ENCODE results near the gene KNDC1. TPM values are rescaled to one million over a fixed set of nuclear protein-coding genes. Genes with fewer than 3 reads are reported as not detected.

Gene KNDC1
- total and polyA plus RNA-seq, 2 of the 13 experiments (the other 11 are each of a cell fraction or from before 2014, with no cell fraction given): 0.69 TPM; not detected in 1

- DNase-seq (ENCODE audit: low spot score) (no peak), FAIRE-seq (no peak), ATAC-seq (no peak)
- H3K27me3 ChIP-seq (ENCODE audit: control insufficient read depth in 1 of 2, insufficient read depth in 2 of 2, low read length in 2 of 2): peaks cover 0 to 1% of the 10 kb centered on the region in 2 experiments; a peak in 2 of 5 replicates
- H3K27ac ChIP-seq (ENCODE audit: extremely low read length, insufficient read depth, low read length): no peak overlapping the region
- H3K79me2 ChIP-seq (ENCODE audit: insufficient read depth, low read length): no peaks in the 10 kb centered on the region
- H3K9ac ChIP-seq (ENCODE audit: insufficient read depth, low read depth, low read length): no peak overlapping the region
- H2AFZ ChIP-seq (ENCODE audit: low read length): no peak overlapping the region
- in situ Hi-C loops (cut with HindIII; ENCODE audit: extremely low pct_ligation_motif_present, low pct_unique_long_range_greater_than_20kb): no loop called here
- H3K9me3 ChIP-seq (ENCODE audit: low read length): no peaks in the 10 kb centered on the region
- ChIA-PET POLR2A (no interaction called here), CTCF (ENCODE audit: low intra/inter-chr PET ratio, low total read pairs) (no interaction called here)
- H3K4me1 ChIP-seq (ENCODE audit: insufficient read depth, low read length): no peaks in the 10 kb centered on the region
- no TSS peak for BruUV-seq (replicated peaks)
- H3K4me3 ChIP-seq (replicated peaks in 1 of 3; ENCODE audit: insufficient read depth in 1 of 3, low read depth in 2 of 3, low read length in 3 of 3): no peak overlapping the region
- TF ChIP-seq ESRRA (CRISPR knock-in tag; IDR thresholded peaks at IDR 0.05; ENCODE audit: low read depth): no peak
- no peak overlapping the region for H3K4me2 ChIP-seq (ENCODE audit: low read depth, low read length)
- no peaks in the 10 kb centered on the region for H4K20me1 ChIP-seq (ENCODE audit: insufficient read depth, low read length)
- 28% methylated on average over 6 of the region's 14 CpGs for WGBS (ENCODE audit: low lambda C conversion rate)
- H3K36me3 ChIP-seq (replicated peaks in 1 of 2; ENCODE audit: control insufficient read depth in 1 of 2, insufficient read depth in 2 of 2, low read length in 2 of 2): no peaks in the 10 kb centered on the region
- intact Hi-C loops (cut with micrococcal nuclease; ENCODE audit: unreplicated experiment): no loop called here
These were observed 8.6 kb downstream of the KNDC1 start for GRCh38 chr10:133168617-133169031.

- no peak overlapping the region for H3K9ac ChIP-seq (ENCODE audit: insufficient read depth, low read depth, low read length)
These were observed 9.3 kb downstream of the KNDC1 start for GRCh38 chr10:133169173-133169947.

More at GRCh38 chr10:133169173-133169947, 9.3 kb downstream of the KNDC1 start:
- H3K79me2 ChIP-seq (ENCODE audit: insufficient read depth, low read length): no peaks in the 10 kb centered on the region
- no peaks in the 10 kb centered on the region for H3K9me3 ChIP-seq (ENCODE audit: low read length)
- ATAC-seq (no peak), FAIRE-seq (no peak), DNase-seq (ENCODE audit: low spot score) (no peak)
- intact Hi-C loops (cut with micrococcal nuclease; ENCODE audit: unreplicated experiment) (no loop called here), in situ Hi-C loops (cut with HindIII; ENCODE audit: extremely low pct_ligation_motif_present, low pct_unique_long_range_greater_than_20kb) (no loop called here)
- no peaks in the 10 kb centered on the region for H4K20me1 ChIP-seq (ENCODE audit: insufficient read depth, low read length)
- 65% methylated on average over 23 of the region's 30 CpGs for WGBS (ENCODE audit: low lambda C conversion rate)
- no peak for TF ChIP-seq ZNF674 (CRISPR knock-in tag; IDR thresholded peaks at IDR 0.05; ENCODE audit: low read depth)
- no peak for TF ChIP-seq MBNL3 (CRISPR knock-in tag; conservative IDR thresholded peaks at IDR 0.05)
- peak; percentile 40 for TF ChIP-seq CREB1 (IDR thresholded peaks at IDR 0.05)
- TF ChIP-seq CREB1 (CRISPR knock-in tag; IDR thresholded peaks at IDR 0.05): no peak
- no peak for TF ChIP-seq TBP (CRISPR knock-in tag; IDR thresholded peaks at IDR 0.05)
- TF ChIP-seq, protein P1, sequence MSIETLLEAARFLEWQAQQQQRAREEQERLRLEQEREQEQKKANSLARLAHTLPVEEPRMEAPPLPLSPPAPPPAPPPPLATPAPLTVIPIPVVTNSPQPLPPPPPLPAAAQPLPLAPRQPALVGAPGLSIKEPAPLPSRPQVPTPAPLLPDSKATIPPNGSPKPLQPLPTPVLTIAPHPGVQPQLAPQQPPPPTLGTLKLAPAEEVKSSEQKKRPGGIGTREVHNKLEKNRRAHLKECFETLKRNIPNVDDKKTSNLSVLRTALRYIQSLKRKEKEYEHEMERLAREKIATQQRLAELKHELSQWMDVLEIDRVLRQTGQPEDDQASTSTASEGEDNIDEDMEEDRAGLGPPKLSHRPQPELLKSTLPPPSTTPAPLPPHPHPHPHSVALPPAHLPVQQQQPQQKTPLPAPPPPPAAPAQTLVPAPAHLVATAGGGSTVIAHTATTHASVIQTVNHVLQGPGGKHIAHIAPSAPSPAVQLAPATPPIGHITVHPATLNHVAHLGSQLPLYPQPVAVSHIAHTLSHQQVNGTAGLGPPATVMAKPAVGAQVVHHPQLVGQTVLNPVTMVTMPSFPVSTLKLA (IDR thresholded peaks at IDR 0.05): peak; percentile 38
- TF ChIP-seq ZSCAN31 (CRISPR knock-in tag; IDR thresholded peaks at IDR 0.05; ENCODE audit: low read depth): no peak
- no peak overlapping the region for H3K4me3 ChIP-seq (replicated peaks in 1 of 3; ENCODE audit: insufficient read depth in 1 of 3, low read depth in 2 of 3, low read length in 3 of 3)
- POLR2A ChIA-PET: no interaction called here
- H3K4me2 ChIP-seq (ENCODE audit: low read depth, low read length): no peak overlapping the region
- no peaks in the 10 kb centered on the region for H3K36me3 ChIP-seq (replicated peaks in 1 of 2; ENCODE audit: control insufficient read depth in 1 of 2, insufficient read depth in 2 of 2, low read length in 2 of 2)
- H2AFZ ChIP-seq (ENCODE audit: low read length): no peak overlapping the region
- BruUV-seq (replicated peaks): no TSS peak
- peaks cover 0 to 1% of the 10 kb centered on the region in 2 experiments; a peak in 2 of 5 replicates for H3K27me3 ChIP-seq (ENCODE audit: control insufficient read depth in 1 of 2, insufficient read depth in 2 of 2, low read length in 2 of 2)
- H3K27ac ChIP-seq (ENCODE audit: extremely low read length, insufficient read depth, low read length): no peak overlapping the region
- H3K4me1 ChIP-seq (ENCODE audit: insufficient read depth, low read length): no peaks in the 10 kb centered on the region
- CTCF ChIA-PET (ENCODE audit: low intra/inter-chr PET ratio, low total read pairs): no interaction called here

Data from HepG2 (cell line).